Fibroblast of skin of left quadriceps (primary cell): ENCODE results near the gene RAB4A.
"Not testable (repeated sequence)": the region's sequence is repeated elsewhere in the genome, so short reads cannot be mapped to it uniquely, and the experiment has no call there.

ENCODE experiments used
- DNase-seq, 2 experiments: peaks; one replicate each; pipeline ENCODE4 v3.0.0-alpha.2; 2013; ENCODE audit warnings: low read depth in 2 of 2

The RAB4A gene

DNA sequence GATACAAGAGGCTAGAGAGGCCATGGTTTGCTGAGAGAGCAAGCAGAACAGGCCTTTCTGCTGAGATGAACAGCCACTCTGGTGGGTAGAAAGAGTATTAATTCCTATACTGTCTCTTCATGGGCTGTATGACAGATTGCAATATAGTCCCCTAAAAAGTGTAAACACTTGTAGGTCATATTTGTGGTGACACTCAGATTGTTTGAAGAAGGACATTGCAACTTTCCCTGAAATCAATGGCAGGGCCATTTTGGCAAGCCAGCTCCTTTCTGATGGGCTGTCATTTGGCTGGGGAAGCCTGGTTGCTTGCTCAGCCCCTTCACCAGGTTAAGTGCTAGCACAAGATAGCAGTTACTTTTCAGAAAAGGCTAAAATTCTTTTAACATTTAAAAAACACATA, 27.5 kb downstream of the RAB4A start:
- no peak for DNase-seq

DNA sequence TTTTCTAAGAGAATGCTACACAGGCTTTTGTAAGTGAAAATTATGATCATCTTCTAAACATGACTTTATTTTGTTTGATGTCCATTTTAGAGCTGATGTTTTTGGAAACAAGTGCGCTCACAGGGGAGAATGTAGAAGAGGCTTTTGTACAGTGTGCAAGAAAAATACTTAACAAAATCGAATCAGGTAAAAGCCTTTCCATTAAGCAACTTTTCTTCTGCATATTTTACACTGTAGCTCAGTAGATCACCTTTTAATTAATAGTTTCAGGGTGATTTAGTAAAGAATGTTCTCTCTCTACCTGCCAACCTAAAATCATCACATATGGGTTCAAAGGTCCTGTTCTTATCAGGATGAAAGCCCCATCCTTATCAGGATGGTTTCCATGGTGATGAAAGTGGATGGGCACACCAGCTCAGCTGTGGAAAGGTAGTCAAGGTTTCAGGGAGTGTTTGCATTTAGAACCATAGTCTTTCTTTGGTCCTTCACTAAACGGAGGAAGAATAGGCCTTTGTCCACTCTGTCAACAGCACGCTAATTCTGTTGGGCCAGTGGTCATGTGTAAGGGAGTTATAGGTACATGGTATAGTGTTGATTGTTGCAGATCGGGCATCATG, 28.1 kb downstream of the RAB4A start:
- DNase-seq = no peak

DNA sequence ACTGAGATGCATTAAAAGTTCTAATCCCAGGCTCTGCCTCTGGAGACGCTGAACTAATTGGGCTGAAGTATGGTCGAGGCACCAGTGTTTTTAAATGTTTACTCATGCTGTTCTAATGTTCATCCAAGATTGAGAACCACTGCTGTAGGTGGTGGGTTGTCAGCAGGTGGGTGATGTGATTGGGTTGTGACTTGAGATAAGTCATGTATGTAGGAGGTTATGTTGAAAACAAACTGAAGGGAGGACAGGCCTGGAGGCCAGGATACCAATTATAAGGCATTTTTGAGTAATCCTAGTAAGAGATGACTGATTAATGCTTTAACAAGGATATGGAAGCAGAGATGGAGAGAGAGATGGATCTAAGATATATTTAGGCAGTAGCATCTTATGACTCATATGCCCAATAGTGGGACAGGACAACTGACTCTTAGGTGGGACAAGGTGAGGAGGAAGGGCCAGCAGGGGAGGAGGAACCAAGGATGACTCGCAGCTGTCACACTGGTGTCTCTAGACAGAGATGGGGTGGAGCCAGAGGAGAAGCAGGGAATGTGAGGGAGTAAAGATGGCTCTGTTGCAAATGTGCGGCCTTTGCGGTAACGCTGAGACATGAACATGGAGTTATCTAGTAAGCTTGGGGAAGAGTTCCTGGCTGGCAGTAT, 29.3 kb downstream of the RAB4A start:
- DNase-seq = no peak

DNA sequence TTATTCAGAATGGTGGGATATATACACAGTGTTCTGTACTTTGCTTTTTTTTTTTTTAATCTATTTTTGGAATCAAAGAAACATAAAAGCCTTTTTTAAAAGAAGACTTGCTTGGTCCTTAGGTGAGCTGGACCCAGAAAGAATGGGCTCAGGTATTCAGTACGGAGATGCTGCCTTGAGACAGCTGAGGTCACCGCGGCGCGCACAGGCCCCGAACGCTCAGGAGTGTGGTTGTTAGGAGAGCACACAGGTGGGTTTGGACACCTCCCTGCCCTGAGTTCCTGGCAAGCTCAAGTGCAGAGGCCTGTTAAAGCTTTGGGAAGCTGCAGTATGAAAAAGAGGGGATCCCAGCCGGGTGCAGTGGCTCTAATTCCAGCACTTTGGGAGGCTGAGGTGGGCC, 31.8 kb downstream of the RAB4A start:
- no peak for DNase-seq

DNA sequence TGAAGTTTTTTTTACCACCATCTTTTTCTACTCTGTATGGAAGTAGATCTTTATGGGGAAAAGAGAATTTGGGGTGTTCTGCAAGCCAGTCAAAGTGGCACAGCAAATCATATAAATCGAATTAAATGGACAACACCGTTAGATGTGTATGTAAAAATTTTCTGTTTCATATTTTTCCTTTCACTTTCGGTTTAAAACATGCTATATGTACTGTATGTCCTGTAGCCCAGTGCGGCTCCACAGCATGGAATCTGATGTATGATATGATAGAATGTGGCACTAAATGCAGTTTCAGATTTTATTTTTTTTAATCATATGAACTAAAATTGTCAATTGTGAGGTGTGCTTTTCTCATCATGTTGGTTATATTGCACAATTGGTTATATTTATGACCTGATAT, 32.9 kb downstream of the RAB4A start:
- no peak for DNase-seq

DNA sequence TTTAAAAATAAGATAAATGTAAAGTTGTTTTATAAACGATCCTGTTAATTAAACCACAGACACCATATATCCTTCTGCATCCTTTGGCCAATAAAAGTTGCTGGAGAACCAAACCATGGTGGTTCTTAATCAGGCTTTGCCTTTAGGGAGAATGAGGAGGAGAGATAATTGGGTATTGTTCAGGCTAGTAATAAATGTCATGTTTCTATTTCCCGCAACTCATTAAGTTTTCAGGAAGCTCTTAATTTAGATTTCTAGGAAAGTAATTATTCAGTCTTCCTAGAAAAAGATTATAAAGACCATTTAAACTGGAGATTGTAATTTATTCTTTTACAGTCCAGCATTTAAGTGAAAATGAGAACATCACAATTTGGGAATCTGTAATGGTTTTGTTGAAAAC, 34.5 kb downstream of the RAB4A start:
- no peak for DNase-seq

DNA sequence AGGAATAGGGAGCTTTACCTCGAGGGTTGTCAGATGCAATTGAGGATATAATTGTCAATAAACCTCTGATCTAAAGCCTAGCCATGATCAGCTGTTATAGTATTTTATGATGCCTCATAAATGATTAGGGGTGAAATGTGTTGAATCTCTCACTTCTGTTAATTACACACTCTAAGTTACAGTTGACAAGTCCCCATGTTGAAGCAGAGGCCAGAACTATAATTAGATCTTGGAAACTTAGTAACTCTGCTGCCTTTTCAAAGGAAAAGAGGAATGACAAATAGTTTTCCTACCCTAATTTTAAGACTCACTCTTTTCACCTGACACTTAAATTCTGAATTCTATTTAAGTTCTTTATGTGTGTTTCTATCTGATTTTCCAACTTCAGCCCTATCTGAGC, 38.2 kb downstream of the RAB4A start:
- DNase-seq = no peak

DNA sequence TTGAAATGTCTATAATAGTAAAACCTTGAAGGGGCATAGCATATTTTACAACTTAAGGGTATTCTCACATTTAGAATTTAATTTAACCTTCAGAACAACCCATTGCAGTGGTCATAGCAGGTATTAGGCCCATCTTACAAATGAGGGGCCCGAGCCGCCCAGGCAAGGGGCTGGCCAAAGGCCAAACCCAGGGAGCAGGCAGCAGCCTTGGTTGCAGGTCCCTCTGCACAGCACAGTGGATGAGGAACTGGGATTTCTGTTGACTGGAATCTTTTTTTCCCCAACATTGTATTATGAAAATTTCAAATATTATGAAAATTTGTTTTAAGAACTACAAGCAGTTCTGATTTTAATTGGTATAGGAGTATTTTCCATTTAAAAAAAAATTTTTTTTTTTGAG, 38.8 kb downstream of the RAB4A start:
- no peak for DNase-seq

DNA sequence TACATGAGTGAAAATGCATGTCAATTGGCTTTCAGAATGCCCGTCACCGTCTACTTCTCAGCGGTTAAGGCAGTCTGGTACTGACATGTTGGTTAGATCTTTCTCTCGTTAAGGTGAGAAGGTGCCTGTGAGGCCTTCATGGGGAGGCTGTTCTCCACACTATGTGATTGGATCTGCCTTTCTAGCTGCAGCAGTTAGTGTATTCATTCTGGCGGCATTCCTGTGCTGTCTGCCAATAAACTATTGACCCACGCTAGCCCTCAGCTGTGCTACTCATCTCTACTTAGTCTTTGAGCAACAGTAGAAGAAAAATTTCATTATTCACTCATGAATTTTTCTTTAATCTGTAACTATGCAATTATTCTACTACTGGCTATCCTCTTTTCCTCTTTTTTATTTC, 39.9 kb downstream of the RAB4A start:
- no peak for DNase-seq

DNA sequence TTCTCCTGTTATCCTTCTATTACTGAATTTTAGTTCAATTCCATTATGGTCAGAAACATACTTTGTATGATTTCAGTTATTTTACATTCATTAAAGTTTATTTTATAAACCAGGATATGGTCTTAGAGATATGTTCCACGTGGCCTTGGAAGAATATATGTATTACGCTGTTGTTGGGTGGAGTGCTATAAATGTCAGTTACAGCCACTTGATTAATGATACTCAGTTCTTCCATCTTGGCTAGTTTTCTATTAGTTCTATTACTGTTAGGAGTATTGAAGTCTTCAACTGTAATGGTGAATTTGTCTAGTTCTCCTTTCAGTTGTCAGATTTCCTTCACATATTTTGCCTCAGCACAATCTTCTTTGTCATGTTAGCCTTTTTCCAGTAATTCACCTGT, 45.3 kb downstream of the RAB4A start:
- no peak for DNase-seq

DNA sequence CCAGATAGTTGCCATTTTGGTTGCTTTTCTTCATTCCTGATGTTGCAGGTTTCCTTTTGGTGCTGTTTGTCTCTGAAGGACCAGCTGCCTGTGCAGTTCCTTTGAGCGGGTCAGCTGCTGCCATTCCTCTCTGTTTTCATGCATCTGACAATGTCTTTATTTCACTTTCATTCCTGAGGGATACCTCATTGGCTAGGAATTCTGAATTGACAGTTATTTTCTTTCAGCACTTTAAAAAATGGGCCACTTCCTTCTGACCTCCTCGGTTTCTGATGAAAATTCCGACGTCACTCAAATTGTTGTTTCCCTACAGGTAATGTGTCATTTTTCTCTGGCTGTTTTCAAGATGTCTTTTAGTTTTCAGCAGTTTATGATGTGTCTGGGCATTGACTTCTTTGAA, 47.1 kb downstream of the RAB4A start:
- no peak for DNase-seq

DNA sequence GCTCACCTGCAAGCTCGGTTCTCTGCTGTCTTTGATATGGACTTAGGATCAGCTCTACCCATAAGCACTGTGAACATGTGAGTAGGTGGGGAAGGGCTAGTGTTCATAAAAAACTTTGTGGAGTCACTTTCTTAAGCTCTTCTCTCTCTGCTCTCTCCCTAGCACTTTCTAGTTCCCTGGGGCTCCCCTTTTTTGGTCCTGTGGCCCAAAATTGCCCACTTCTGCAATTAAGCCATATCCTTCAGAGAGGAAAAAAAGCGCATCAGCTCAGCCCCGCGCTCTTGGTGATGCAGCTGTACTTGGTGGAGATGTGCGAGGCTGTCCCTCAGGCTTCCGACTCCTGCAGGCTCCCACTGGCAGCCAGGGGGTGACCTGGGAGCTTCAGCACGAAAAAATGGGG, 48.6 kb downstream of the RAB4A start:
- no peak for DNase-seq

DNA sequence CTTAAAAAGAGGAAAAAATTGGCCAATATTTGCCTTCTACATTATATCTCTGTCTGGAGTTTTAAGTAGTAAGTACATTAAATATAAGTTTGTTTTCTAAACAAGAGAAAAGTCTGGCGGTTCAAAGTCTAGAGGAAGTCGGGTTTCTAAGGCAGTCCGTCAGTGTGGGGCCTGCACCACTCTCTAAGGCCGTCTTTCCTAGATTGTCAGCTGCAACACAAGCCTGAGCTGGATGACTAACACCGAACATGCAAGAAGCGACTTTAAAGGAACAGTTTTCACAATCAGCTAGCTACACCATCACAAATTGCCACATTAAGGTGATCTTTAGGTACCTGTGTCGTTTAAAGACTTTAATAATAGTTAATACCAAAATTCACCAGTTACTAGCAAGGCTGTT, 52.3 kb downstream of the RAB4A start:
- DNase-seq = no peak

DNA sequence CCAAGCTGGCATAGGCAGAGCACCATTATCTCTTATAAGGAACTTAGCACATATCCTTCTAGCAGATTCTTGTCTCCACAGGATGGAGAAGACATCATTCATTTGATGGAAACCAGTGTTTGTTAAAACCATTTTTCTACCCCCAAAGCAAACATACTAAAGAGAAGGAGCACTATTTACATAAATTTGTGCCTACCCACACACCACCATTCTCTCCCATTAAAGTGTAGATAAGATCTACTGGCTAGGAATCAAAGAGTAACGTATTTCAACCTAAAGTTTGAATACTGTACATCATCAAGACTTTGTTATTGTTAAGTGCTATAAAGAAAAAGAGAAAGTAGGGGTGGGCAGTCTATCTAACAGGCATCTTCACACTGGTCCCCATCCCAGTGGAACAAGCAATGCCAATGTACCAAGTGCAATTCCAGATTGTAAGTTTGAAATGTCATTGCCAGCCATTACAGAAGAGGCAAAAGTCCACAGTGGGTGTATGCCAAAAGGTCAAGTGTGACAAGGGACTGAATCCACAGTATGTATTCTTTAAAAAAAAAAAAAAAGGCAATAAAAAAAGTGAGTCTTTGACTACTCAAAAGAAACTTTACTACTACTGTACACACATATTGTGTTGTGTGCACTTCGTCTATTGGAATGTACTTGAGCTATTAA, 53.1 kb downstream of the RAB4A start:
- DNase-seq = no peak

DNA sequence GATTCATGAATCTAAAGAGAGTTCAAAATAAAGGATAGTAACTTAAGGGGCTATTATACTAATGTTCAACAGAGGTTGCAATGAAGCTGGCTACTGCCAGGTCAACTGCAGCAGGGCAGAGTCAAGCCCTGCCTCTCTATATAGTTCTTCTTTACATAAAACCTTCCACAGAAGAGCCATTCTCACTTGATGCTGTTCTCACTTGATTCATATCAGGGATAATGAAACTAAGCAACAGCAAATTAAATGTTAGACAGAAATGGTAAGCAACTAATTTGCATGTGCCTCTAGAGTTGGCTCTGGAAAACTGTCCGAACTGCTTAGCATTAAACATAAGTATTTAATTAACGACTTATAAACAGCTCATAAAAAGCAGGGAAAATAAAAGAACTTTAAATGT, 54.5 kb downstream of the RAB4A start:
- DNase-seq = no peak

DNA sequence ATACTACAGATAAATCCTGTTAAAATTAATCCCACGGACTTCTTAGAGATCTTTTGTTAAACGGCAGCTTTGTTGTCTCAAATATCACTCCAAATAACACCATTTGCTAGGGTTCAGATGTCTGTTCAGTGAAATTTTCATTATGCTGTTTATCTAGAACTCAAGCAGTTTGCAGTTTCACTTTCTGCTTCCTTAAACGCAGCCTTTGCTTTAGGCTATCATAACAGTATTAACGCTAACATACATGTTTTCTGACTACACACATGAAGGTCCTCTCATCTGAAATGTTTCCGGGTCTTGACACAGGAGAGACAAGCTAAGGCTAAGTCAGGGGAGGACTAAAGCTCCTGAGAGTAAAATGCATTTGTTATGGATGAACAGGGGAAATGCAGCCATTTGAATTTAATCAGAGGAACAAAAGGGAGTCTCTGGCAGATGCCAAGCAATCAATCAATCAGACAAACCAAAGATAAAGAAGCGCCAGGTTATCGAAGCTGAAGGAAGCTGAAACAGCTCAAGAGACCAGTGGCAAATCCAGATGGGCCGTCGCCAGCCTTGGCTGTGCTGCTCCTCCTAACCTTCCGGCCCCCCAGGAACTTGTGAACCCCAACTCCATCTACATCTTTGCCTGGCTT, 55.1 kb downstream of the RAB4A start:
- DNase-seq = no peak

DNA sequence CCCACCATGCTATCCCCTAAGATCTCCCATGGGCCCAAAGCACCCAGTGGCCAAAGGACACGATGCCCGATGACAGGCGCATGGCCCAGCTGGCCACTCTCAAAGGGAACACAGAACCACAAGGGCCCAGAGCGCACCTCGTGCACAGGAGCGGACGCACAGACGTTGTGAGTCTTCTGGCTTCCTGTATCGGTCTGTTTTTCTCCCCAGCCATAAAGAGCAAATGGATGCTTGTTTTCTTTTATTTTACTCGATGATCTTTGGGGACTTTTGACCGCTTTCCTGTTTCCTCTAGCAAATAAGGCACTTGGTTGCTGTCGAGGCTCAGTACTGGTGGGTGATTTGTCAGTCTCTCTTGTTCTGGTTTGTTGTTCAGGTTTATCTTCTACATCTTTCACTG, 55.7 kb downstream of the RAB4A start:
- DNase-seq = no peak

DNA sequence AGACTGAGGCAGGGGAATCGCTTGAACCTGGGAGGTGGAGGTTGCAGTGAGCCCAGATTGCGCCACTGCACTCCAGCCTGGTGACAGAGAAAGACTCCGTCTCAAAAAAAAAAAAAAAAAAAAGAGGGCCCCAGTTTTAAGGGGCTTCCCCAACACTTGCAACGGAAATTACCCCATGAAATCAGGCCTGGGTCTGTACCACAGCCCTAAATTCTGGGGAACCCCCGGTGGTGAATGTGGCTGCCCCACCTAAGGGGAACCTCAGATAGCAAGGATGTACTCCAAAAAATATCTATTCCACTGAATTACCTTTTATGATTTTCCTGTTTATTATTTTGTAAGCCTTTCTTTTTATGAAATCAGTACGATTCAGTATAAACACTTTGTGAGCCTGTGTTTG, 56.9 kb downstream of the RAB4A start:
- not testable (repeated sequence) for DNase-seq

DNA sequence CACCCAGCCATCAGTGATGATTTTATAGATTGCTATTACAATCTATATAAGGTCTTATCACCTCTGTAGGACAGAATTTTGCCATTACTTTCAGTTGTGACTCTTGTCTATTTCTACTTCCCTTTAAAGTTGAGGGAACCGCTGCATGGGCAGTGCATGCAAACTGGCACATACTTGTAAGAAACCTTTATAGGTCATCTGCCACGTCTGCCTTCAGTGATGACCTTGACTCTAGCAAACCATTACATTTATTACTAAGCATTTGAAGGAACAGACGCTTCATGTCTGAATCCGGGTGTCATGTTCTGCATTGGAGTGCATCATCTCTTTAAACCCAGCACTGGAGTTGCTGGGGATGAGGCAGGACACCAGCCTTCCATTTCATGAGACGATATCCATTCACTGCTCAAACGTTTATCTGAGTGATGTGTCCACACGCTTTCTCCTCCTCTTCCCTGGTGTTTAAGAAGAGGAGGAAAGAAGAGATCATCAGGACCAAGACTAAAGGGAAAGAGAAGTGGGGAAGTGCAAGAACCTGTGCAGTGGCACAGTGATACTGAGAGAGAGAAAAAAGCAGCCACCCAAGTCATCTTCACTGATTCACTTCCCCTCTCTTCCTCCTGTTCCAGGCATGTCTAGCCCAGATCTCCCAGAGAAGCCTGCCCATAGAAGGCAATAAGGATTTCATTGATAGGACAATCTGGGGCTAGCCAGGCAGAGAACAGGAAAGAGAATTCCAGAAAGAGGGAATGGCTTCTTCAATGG, 57.9 kb downstream of the RAB4A start:
- no peak for DNase-seq

DNA sequence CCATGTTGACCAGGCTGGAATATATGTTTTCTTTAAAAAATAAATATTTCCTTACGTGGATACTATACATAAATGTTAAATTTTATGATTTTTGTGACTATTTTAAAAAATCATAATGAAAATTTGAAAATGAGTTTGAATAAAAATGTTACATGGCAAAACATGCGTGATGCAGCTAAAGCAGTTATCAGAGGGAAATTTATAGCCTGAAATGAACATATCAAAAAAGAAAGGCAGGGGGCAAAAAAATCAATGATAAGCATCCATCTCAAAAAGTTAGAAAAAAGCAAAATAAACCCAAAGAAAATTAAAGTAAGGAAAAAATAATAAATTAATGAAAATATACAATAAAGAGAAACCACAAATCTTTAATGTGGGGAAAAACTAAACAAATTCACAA, 63.4 kb downstream of the RAB4A start:
- no peak for DNase-seq

DNA sequence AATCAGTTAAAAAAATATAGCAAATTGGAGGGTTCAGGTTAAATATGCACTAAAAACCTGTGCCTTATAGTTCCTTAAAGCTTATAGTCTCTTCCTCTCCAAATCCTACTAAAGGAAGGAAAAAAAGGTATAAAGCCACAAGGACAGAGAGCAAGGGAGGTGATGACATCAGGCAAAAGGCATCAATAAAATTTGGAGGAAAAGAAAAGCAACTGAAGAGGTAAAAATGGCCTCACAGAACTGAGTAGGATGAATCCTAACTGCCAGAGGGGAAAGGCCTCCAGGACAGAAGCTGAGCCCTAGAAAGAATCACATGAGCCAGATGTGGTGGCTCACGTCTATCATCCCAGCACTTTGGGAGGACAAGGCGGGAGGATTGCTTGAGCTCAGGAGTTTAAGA, 63.8 kb downstream of the RAB4A start:
- no peak for DNase-seq

DNA sequence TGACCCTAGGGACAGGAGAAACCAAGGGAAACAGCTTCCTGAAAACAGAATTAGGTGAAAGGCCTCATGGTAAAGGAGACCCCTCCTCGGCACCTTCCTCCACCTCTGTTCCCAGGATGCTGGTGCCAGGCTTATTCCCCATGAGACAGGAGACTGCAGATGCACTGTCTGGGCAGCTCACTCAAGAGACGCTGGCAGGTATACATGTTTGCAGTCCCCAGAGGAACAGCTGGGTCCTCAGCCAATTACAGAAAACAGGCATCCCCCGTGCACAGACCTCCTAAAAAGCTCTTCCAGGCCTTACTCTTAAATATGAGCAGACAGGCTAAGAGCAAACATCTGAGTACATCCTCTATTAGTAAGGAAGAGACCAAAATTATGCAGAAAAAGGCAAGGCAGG, 65.4 kb downstream of the RAB4A start:
- no peak for DNase-seq
